Epithelial cell of esophagus (primary cell): ENCODE measurements around the gene CEP135.

Experiments
- DNase-seq: peaks from one replicate; pipeline ENCODE4 v3.0.0; 2010; ENCODE audit warnings: low read depth
- H3K4me3 ChIP-seq: 2 replicates; pipeline ENCODE4 v1.5.1; 2011; ENCODE audit warnings: mild to moderate bottlenecking, low read length, control low read depth
- CTCF ChIP-seq: IDR thresholded peaks from 2 replicates; pipeline ENCODE4 v1.5.1; 2011; ENCODE audit warnings: low read depth, mild to moderate bottlenecking, low read length, control low read depth, inconsistent platforms; ENCODE audit not compliant: insufficient read depth; ENCODE audit errors: missing control alignments

CEP135 gene

GRCh38 chr4:55910140-55910539 lies 38.6 kb upstream of the CEP135 start:
- H3K4me3 ChIP-seq = no peak overlapping the region
- DNase-seq = peak; percentile 62
- no peak for TF ChIP-seq CTCF

- no peak overlapping the region for H3K4me3 ChIP-seq
- TF ChIP-seq CTCF = no peak
- peak; percentile 36 for DNase-seq
These were observed 36.5 kb upstream of the CEP135 start for GRCh38 chr4:55912249-55912648.

DNA sequence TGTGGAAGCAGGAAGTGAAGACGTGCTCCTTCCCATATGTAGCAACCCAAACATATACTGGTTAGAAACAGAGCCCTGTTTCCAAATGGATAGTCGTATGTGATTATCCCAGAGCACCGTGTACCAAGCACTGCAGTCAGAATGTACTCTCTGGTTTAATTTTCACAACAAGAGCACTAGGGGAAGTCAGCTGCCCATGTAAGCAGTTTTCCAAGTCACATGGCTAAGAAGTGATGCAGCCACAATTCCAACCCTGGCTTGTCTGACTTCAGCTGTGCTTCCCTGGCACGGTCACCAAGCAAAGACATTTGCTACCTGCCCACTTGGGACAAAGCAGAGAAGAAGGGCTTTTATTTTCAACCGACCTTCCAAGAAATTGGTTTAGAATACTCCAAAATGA lies 28.2 kb upstream of the CEP135 start:
- no peak for TF ChIP-seq CTCF
- no peak for DNase-seq
- no peak overlapping the region for H3K4me3 ChIP-seq

DNA sequence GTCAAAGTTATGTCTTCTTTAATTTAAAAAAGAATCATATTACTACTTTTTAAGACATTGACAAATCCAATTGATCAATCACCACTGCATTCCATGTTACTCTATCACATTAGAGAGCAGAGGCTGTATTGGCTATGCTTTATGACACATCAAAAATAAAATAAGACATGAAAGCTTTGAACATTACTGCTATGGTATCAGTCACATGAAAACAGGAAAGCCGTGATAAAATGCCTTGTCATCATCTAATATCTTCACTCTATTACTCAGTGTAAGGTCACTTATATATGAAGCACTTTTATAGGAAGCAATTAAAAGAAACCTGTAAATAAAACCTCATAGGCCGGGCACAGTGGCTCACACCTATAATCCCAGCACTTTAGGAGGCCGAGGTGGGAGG lies 27.7 kb upstream of the CEP135 start:
- no peak for TF ChIP-seq CTCF
- H3K4me3 ChIP-seq = no peak overlapping the region
- DNase-seq = peak; percentile 47

DNA sequence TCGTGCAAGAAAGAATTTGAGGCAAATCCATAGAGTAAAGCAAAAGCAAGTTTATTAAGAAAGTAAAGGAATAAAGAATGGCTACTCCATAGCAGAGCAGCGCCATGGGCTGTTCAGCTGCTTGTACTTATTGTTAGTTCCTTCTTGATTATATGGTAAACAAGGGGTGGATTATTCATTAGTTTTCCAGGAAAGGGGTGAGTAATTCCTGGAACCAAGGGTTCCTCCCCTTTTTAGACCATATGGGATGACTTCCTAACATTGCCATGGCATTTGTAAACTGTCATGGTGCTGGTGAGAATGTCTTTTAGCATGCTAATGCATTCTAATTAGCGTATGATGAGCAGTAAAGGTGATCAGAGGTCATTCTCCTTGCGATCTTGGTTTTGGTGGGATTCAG lies 23.5 kb upstream of the CEP135 start:
- TF ChIP-seq CTCF = no peak
- H3K4me3 ChIP-seq = no peak overlapping the region
- DNase-seq = no peak

DNA sequence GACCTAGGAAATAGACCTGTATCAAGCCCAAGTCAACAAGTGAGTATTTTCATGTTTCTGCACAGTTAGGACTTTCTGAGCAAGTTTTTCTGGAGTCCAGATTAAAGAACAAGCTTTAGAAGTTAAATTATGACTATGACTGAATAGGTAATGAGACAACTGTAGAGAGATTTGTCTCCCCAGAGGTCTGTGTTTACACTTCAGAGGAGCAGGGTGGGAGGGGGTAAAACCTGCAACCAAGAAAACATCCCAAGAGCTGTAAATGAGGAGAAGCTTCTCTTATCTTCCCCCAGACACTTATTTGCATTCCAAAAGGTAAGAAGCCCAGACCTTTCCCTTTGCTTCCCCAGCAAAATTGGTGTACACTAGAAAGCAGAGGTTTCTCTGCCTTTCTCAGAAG lies 22.1 kb upstream of the CEP135 start:
- no peak overlapping the region for H3K4me3 ChIP-seq
- no peak for DNase-seq
- no peak for TF ChIP-seq CTCF

- no peak for TF ChIP-seq CTCF
These were observed 20.8 kb upstream of the CEP135 start for GRCh38 chr4:55927803-55928437.

More at GRCh38 chr4:55927803-55928437, 20.8 kb upstream of the CEP135 start:
- no peak for DNase-seq
- H3K4me3 ChIP-seq = no peak overlapping the region
